SW 1271 (cell line): Measurements from ENCODE around the gene TACR1.
"Not testable (repeated sequence)": the region's sequence is repeated elsewhere in the genome, so short reads cannot be mapped to it uniquely, and the experiment has no call there.

Experiments
- DNase-seq, 2 experiments: peaks; one replicate each; lab custom pipeline; 2025; lab: John Stamatoyannopoulos, UW

The TACR1 gene

DNA sequence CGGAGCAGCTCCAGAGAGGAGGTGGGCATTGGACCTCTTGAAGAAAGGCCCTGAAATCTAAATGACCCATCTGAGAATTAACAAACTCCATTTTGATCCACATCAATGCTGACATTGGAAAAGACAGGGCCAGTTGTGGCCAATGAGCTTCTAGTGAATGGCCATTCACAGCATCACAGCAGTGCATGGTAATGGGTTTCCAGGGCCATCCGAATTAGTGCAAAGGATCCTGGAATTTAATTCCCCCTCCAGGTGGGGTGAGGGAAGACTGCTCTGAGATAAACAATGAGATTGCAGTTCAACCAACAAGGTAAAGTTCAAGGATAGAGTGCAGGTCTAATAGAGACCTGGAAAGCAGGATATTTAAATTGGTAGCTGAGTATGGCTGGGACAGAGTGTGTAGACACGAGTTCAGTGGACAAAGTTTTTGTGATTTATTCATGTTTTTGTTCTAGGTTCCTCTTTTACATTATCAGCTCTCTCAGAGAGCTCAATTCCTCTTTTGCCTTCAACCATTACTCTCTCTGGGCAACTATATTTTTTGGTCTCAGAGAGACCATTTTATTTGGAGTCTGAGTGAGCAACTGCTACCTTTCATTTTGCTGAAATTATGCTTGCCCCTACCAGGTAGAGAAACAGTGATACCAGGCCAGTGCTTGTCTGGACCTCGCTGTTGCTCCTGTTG is 5.0 kb downstream of the TACR1 start:
- DNase-seq, result no peak

DNA sequence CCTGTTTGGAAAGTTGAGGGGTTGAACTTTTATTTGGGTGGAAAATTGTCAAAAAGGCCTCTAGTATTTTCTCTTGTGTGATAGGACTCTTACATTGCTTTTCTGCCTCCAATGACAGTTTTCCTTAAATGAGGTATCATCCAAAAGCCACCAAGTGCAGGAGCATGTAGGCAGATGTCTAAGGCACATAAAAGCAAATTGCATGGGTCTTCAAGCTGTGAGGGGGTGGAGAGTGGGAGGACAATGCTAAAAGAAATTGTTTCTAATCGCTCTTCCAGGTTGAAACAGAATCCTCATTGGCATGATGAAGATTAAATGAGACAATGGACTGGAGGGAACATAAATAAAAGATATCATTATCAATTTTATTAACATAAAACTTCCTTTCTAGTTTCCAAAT is 6.8 kb downstream of the TACR1 start:
- no peak for DNase-seq

DNA sequence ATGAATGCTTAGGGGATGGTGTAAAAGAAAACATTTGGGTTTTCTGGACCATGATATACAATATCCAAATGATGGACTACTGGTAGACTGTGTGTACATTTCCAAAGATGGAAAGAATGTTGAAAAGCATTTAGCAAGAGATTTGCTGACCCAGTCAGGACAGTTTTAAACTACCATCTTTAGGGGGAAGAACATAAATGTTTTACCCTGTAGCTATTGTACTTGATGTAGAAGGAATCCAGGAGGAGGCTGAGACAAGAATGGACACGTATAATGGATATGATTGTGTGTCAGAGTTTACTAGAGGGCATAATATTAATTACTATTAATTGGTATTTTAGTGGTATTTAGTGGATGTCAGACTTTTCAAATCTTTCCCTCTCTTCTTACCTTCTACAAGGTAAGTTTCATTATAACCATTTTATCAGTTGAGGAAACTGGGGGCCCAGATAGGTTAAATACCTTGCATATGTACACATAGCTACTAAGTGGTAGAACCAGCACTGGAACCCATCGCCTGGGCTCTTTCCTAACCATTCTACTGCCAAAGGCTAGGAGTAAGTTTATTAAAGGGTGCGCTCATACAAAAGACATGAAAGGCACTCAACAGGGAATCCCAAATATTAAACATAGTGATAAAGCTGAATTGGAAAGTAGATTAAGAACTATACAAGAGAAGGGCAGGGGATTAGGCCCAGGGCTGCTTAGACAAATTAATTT is 8.9 kb downstream of the TACR1 start:
- DNase-seq, result no peak

DNA sequence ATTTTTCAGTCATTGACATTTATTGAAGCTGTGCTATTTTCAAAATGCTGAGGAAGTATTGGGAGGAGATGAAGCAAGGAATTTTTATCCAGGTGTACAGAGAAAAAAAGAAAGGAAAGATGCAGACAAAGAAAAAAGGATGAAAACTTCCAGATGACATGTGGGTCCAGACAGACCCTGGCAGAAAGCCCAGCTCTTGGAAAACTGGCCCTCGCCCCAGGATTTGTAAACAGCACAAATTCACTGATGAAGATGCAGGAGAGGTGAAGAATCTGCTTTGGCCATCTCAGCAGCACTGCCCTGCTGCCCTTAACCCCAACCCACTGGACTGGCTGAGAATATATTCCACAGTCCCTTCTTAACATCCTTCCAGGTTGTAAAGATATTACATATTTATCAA is 12.5 kb downstream of the TACR1 start:
- no peak for DNase-seq

DNA sequence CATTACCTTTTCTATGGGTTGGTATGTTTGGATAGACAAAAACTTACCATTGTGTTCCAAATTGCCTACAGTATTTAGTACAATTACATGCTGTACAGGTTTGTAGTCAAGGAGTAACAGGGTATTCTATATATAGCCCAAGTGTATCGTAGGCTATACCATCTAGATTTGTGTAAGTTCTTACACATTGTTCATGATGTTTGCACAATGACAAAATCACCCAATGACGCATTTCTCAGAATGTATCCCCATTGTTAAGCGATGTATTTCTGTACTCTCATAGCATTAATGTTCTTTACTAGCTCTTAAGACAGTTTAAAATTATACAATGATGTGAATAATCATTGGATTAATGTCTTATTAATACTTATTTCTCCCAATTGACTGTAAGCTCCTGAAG is 16.7 kb downstream of the TACR1 start:
- DNase-seq, result no peak

DNA sequence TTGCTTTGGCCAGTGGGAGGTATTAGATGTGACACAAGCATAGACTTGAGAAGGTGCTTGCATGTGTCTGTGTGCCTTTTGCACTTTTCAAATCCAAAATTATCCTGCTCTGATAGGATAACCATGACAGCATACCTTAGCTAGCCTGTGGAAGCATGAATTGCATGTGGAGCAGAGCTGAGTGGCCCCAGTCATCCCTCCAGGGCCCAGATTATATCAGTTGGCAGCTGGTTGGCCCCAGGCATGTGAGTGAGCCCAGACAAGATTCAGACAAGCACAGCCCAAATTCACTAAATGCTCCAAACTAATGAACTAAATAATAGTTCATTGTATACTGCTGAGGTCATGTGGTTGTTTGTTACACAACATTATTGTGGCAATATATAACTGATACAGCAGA is 18.8 kb downstream of the TACR1 start:
- no peak for DNase-seq

DNA sequence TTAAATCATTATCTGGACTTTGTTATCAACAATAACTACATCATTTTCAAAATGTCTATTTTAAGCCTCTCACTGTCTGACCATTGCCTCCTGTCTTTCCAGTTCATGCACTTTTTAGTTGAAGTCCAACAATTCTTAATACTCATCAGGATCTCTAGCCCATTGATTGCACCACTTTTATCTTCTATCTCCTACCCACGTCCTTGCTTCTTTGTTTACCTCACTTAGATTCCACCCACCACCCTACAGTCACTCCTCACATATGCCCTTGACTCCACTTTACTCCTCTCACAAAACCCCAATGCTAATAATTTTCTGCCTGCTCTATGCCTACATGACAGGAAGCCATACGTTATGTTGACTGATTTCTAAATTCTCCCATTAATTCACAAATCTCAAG is 21.9 kb downstream of the TACR1 start:
- no peak for DNase-seq

DNA sequence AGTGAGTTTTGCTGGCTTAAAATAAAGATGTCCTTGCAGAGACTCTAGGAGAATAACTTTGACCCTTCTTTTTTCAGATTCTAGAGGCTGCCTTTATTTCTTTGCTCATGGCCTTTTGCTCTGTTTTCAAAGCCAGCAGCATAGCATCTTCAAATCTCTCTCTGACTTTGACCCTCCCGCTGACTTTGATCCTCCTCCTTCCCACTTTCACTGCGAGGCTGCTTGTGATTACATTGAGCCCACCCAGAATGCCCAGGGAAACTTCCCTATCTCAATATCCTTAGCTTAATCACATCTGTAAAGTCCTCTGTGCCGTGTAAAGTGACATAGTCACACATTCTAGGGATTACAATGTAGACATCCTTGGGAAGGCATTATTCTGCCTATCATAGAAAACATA is 23.9 kb downstream of the TACR1 start:
- no peak for DNase-seq

DNA sequence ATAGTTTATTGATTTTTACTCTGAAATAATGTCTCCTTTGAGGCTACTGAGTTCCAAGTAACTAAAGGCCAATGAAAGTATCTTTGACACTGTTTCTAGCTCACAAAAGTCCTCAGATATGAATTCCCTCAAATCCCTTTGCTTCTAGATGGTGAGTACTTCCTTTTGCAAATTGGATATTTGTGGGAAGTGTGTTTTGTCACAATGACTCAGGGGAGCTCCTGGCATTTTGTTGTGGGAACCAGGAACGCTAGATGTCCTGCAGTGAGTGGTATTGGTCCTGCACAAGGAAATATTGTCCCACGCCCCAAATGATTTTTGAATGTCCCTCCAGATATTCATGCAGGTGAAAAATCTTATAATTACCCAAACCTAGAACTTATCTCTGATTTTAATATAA is 24.3 kb downstream of the TACR1 start:
- no peak for DNase-seq

DNA sequence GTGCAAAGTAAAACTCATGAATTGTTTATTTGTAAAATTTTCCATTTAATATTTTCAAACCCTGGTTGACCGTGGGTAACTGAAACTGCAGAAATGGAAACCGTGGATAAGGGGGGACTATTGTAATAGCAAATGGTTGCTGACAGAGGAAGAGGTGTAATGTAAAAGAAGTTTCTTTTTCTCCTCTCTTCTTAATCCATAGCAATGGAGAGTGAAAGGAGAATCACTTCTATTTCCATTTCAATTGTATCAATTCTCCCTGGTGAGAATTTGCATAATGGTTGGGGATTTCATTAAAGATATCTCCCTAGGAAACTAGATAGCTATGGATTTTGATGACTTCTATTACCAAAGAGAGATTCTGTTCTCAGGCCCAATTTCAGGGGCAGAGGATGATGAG is 24.8 kb downstream of the TACR1 start:
- no peak for DNase-seq

DNA sequence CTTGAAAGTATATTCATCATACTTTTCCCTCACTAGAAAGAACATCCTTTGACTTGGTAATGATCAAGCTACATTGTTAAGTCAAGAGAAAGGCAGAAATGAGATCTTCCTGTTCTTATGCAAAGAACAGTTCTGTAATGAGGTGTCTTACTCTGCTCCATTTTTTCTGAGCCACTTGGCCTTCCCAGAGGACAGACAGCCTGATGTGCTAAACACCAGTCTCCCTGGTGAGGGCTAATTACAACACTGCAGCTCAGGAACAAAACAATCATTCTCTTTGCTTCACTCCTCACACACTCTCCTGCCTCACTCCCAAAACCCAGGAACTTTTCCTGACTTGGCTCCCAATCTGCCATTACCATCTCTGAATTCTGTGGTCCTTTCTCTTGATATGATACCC is 25.6 kb downstream of the TACR1 start:
- no peak for DNase-seq

DNA sequence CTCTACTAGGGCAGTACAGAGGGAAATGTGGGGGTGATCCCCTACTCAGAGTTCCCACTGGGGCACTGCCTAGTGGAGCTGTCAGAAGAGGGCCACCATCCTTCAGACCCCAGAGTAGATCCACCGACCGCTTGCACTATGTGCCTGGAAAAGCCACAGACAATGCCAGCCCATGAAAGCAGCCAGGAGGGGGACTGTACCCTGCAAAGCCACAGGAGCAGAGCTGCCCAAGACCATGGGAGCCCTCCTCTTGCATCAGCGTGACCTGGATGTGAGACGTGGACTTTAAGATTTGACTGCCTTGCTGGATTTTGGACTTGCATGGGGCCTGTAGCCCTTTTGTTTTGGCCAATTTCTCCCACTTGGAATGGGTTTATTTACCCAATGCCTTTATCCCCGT is 27.9 kb downstream of the TACR1 start:
- DNase-seq, result not testable (repeated sequence)

DNA sequence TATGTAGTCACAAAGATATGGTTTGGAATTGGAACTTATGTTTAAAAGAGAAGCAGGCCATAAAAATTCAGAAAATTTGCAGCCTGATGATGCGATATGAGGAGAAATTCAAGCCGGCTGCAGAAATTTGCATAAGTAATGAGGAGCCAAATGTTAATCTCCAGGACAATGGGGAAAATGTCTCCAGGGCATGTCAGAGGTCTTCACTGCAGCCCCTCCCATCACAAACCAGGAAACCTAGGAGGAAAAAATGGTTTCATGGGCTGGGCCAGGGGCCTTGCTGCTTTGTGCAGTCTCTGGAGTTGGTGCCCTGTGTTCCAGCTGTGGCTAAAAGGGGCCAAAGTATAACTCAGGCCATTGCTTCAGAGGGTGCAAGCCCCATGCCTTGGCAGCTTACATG is 28.4 kb downstream of the TACR1 start:
- DNase-seq, result no peak

DNA sequence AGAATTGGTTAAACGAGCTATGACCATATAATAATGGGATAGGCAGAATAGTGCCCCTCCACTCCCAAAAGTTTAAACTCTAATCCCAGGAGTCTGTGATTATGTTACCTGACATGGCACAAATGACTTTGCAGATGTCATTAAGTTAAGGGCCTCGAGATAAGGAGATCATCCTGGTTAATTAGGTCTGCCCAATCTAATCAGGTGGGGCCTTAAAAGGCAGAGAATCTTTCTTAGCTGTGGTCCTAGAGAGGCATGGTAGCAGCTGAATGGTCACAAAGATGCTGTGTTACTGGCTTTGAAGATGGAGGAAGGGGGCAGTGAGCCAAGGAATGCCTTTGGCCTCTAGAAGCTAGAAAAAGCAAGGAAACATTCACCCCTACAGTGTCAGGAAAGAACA is 31.1 kb downstream of the TACR1 start:
- no peak for DNase-seq

DNA sequence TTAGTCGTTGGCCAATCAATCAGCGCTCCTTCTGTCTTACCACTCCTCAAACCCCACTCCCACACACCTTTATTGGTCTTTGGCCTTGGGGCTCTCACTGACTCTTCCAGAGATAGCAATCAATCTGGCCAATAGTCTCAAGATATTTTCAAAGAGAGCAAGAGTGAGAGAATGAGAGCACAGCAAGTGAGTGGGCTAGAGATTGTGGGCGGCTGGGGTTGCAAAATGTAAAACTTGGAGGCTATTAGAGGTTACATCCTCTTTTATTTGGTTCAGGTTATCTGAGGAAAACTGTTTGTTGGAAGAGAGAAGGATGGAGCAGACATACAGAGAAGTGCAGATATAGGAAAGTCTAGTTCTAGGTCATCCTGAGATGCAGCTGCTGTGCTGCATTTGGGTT is 32.8 kb downstream of the TACR1 start:
- no peak for DNase-seq

DNA sequence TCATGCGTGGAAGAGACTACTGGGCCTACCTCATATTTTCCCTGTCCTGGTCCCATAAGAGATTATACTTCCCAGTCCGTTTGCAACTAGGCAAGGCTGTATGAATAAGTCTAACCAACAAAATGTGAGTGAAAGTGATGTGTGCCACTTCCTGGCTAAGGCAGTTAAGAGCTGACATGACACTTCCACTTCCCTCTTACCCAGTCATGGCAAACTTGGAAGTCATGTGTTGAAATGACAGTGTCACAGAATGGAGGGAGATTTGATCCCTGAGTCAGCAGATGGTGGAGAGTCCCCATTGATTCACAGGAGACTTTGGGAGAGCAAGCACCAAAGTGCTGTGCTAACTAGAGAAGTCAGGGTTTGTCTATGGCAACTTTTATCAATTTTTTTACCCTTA is 36.4 kb downstream of the TACR1 start:
- DNase-seq, result no peak

DNA sequence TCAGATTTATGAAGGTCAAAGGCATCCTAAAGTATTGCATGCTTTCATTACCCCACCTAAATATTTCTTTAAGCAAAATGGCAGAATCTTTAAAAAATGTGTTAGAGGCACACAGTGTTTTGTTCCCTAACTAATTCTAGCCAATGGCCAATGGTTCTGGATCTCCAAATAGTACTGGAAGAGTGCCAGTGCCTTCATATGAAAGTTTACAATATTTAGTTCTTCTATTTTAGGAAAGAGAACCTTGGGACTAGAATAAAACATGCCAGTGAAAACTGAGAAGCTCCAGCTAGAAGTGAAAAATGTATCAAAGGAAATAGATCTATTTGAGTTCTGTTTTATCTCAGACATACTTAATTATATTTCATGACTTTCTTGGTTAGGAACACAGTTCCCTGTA is 37.1 kb downstream of the TACR1 start:
- DNase-seq, result no peak

DNA sequence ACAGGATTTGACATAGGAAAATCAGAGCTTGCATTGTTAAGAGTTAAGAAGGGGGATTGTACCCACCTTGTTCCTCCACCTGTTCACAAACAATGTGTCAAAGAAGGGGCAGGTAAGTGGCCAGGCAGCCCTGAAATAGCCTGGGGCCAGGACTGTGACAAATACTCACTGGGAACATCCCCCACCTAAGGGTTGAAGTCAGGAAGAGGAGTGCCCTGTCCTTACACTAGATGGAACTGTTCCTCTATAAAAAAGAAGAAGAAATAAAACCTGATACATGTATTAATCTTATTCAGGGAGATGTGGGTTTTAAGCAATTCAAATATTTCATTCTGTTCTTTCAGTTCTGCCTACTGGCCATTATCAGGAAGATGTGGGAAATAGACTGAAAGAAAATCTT is 41.9 kb downstream of the TACR1 start:
- DNase-seq, result no peak

DNA sequence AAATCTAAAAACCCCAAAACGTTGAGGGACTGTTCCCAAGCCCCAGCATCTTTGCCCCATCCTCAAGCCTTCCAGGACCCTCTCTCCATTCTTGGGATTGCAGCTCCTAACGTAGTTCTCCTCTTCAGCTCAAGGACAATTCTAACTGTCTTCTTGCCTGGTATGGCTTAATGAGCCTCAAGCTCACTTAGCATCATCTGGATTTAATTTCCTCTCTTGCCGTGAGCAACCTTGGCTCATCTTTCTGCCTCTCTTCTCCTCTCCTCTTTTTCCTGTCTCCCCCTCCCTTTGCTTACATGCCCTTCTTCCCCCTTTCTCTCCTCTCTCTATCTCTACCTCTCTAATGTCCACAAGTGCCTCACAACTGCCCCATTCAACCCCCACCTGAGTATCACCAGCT is 44.2 kb downstream of the TACR1 start:
- DNase-seq, result no peak

DNA sequence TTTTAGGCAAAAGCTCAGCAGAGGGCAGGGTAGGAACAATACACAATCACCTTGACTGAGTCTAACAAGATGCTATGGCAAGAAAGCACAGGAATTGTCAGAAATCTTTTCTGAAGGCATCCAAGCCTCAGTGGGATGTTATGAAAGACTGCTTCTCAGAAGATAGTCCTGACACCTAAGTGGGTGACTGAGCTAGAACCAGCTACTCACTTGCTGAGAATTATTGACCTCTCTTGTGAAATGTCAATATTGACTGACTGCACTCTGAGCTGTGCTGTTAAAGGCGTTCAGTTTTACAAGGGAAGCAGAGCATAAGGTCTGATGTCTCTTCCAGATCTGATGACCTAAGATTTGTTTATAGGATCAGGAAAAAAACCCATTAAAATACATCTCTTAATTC is 46.1 kb downstream of the TACR1 start:
- DNase-seq, result no peak

DNA sequence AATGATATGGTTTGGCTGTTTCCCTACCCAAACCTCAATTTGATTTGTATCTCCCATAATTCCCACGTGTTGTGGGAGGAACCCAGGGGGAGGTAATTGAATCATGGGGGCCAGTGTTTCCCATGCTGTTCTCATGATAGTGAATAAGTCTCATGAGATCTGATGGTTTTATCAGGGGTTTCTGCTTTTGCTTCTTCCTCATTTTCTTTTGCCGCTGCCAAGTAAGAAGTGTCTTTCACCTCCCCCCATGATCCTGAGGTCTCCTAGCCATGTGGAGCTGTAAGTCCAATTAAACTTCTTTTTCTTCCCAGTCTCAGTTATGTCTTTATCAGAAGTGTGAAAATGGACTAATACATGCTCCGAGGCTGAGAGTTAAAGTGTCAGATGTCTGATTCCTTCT is 47.1 kb downstream of the TACR1 start:
- not testable (repeated sequence) for DNase-seq

DNA sequence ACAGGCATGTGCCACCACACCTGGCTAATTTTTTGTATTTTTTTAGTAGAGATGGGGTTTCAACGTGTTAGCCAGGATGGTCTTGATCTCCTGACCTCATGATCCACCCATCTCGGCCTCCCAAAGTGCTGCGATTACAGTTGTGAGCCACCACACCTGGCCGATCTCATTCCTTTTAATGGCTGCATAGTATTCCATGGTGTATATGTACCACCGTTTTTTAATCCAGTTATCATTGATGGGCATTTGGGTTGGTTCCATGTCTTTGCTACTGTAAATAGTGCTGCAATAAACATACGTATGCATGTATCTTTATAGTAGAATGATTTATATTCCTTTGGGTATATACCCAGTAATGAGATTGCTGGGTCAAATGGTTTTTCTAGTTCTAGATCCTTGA is 51.4 kb downstream of the TACR1 start:
- DNase-seq, result not testable (repeated sequence)

DNA sequence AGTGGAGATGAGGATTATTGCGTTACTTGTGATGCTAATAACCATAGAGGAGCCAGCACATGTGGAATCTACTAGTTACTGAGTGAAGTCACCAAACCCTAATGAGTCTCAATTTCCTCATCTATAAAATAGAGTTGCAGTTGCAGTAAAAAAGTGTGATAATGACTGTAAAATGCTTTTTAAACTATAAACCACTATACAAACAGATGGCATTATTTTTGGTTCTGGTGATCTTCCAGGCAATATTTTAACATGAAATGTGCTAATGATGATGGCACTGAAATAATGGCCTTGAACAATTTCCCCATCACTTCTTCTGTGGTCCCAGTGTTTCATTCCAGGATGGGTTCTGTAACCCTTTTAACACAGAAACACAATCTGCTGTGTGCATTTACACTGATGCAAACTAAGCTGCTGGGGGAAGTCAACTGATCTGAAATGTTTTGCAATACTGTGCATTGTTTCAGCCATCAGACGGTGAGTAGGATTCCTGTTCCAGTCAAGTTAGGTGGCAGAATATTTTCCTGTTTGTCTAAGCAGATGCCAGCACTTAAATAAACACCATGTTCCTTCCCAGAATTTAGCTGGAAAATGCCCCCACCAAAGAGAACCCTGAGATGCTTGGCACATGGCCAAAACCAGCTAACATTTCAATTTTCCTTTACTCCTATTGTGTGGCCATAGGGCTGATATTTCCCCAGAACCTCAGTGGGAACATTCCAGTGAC is 52.6 kb downstream of the TACR1 start:
- no peak for DNase-seq
